Dermis microvascular lymphatic vessel endothelial cell (primary cell): ENCODE results near the gene PPFIA2. TPM values are rescaled to one million over a fixed set of nuclear protein-coding genes. Genes with fewer than 3 reads are reported as not detected.
A peak's percentile ranks its signal among the peaks of the same experiment; 100 is the strongest.
"Not testable (repeated sequence)": the region's sequence is repeated elsewhere in the genome, so short reads cannot be mapped to it uniquely, and the experiment has no call there.

ENCODE experiments used
- DNase-seq, 2 donors: peaks; one replicate each; pipeline versions ENCODE4 v3.0.0 to v3.0.0-alpha.2; 2010; ENCODE audit warnings: low read depth in 2 of 2
- total RNA-seq: library from RNA; depleted of rRNA; stranded (reverse); fragments of >200 nt; gene quantifications from 2 replicates; pipeline ENCODE4 v1.2.1, GENCODE V29; 2014

Gene PPFIA2
- total RNA-seq, 1 donor from 2014 or later = not detected

DNA sequence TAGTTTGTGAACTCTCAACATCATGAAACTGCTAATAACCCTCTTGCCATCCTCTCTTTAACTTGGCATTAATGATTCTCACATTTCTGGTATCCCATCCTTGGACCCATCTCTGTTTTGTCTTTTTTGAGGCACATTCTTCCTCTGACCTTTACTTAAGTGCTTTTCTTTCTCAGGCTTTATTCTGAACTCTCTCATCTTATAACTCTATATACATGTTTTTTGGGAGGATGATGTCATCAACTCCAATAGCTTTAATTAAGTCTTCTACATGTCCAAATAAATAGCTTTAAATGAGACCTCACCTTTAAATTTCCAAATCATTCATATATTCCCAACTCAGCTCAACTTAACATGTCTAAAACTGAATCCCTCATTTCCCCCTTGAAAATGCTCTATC is 88.4 kb downstream of the PPFIA2 start:
- no peak for DNase-seq

GRCh38 chr12:81668475-81668874 is 90.7 kb downstream of the PPFIA2 start:
- DNase-seq = no peak

DNA sequence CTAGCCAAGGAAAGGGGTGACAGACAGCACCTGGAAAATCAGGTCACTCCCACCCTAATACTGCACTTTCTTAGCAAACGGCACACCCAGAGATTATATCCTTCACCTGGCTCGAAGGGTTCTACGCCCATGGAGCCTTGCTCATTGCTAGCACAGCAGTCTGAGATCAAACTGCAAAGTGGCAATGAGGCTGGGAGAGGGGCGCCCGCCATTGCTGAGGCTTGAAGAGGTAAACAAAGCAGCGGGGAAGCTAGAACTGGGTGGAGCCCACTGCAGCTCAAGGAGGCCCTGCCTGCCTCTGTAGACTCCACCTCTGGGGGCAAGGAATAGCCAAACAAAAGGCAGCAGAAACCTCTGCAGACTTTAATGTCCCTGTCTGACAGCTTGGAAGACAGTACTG is 99.8 kb downstream of the PPFIA2 start:
- not testable (repeated sequence) for DNase-seq

DNA sequence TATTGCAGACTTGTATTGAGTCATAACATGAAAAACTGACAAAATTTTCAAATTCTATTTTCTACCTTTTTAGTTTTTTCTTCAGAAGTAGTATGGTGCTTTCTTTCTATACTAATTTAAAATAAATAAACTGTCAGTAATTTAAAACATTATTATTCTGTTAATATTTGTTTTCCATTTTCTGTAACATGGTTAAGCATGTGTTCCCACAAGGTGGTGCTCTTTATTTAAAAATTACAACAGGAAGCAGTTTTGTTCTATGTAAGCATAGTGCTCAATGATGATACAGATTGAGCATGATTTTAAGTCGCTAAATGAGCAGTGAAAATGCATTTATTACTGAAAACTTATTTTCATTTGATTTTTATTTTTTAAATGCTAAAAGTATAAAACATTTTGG is 114.6 kb downstream of the PPFIA2 start:
- DNase-seq = peak; percentile 11 to 21

- no peak for DNase-seq
These were observed 120.0 kb downstream of the PPFIA2 start for GRCh38 chr12:81639196-81639595.

- DNase-seq = no peak
These were observed 126.0 kb downstream of the PPFIA2 start for GRCh38 chr12:81633127-81633526.

- peak; percentile 15 to 32 for DNase-seq
These were observed 131.6 kb downstream of the PPFIA2 start for GRCh38 chr12:81627336-81628189.

GRCh38 chr12:81626406-81626805 is 132.7 kb downstream of the PPFIA2 start:
- DNase-seq = no peak

DNA sequence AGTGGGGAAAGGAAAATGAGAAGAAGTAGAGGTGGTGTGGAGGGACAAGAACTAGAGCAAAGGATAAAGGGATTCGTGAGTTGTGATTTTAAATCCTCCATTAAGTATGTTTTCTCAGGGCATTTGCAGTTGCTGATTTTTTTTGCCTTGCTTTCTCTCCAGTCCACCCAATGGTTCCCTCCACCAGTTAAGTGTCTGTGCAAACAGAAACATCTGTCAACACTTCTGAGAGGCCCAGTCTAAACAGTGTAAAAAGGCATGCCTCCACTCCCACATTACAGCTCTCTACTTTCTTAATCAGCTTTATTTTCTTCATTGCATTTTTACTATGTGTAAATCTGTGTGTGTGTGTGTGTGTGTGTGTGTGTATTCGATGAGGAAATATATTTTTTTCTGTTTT is 141.2 kb downstream of the PPFIA2 start:
- no peak for DNase-seq

DNA sequence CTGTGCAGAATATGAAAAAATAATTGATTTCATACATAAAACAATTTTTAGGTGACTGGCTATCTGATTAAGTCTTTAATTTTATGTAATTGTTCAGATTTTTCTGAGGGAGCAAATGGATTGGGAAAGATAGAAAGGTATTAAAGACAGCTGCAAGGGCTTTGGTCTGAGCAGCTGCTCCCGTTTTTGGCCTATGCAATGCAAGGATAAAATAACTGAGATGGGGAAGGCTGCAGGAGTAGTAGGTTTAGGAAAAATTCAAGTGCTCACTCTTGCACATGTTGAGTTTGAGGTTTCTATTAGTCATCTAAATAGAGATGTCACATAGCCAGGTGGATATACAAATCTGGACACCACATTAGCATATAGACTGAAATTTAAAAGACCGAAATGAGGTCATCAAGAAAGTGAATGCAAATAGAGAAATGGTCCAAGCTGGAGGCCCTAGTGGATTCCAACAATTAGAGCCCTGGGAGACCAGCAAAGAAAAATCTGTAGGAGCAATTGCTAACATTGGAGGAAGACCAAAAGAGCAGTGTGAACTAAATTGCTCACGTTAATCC is 144.0 kb downstream of the PPFIA2 start:
- DNase-seq = no peak

DNA sequence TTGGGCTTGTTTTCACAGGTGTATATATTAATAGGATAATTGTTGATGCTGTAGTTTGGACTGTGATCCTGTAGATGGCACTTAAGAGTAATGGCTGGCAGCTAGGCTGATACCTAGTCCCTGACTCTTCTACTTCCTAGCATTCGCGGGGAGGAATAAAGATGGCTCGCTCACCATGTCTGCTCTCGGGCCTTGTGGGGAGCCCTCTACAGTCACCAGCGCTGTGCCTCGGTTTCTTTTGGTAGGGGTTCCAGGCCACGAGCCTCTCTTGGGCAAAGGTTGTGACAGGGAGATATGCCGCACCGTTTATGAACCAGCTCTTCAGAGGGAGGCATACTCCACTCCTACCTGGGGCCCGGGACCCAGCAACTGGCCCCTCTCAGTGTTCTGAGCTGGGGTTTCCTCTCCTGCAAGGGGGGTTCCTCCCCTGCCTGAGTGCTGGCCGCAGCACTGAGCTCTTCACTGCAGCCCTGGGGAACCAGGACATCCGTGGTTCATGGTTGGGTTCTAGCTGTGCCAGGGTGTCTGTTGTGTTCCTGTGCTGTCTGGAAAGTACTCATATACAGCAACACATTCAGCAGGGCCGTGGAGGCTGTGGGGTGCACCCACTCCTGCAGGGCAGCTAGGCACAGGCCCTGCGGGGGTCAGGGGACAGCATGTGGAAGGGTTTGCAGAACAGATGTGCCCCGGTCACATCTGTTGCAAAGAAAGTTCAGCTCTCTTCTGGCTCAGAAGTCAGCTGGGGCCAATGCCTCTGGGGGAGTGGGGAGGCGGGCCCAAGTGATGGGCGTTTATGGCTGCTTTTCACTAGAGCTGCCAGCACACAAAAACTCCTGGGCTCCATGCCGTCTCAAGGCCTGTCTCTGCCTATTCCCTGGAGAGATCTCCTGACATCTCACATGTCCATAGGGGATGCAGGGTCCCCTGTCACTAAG is 147.9 kb downstream of the PPFIA2 start:
- DNase-seq = no peak

DNA sequence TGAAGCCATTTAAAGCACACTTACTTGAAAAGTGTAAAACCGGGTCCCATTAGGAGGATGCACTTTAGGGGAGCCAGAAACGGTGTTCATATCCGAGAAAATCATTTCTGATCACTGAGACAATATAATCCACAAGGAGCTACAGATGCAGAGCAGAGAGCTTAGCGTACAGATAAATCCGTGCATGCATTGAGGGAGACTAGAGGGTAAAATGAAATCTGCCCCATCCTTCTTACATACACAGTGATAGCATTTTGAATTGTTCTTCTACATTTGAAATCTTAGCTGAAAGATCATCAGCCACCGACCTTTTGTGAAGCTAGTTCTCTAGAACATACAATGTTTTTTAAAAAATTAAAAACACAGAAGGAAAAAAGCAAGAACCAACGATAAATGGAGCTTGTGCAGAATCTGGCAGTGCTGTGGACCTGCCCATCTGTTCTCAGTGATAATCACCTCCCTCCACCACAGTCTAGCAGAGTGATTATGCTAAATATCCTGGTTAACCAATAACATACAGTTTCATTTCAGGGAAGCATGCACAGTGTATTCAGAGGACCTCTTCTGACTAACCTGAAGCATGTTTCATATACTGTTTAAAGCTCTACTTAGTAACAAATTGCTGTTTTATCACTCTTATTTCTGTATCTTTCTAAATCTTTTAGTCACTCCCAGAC is 161.1 kb downstream of the PPFIA2 start:
- DNase-seq = no peak

DNA sequence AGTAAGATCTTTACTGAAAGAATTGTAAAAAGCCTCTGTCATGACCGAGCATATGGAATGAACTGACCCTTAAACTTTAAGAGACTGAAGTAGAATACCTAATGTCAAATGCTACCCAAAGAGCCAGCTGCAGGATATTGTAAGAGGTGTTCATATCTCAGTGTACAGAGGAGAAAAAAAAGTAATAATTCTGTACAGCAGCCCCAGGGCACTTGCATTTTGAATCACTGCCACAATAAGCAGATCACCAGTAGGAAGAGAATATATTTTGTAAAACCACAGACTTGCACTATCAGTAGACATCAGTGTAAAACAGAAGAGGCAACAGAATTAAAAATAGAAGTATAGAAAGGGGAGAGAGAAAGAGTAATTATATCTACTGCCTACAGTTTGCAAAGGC is 162.6 kb downstream of the PPFIA2 start:
- no peak for DNase-seq

GRCh38 chr12:81591256-81591655 is 167.9 kb downstream of the PPFIA2 start:
- no peak for DNase-seq

DNA sequence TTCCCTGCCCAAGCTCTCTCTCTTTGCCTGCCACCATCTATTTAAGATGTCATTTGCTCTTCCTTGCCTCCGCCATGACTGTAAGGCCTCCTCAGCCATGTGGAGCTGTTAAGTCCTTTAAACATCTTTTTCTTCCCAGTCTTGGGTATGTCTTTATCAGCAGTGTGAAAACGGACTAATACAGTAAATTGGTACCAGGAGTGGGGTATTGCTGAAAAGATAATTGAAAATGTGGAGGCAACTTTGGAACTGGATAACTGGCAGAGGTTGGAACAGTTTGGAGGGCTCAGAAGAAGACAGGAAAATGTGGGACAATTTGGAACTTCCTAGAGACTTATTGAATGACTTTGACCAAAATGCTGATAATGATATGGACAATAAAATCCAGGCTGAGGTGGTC is 168.4 kb downstream of the PPFIA2 start:
- not testable (repeated sequence) for DNase-seq

GRCh38 chr12:81588235-81589008 is 170.7 kb downstream of the PPFIA2 start:
- no peak for DNase-seq

GRCh38 chr12:81585787-81586186 is 173.4 kb downstream of the PPFIA2 start:
- DNase-seq = no peak

DNA sequence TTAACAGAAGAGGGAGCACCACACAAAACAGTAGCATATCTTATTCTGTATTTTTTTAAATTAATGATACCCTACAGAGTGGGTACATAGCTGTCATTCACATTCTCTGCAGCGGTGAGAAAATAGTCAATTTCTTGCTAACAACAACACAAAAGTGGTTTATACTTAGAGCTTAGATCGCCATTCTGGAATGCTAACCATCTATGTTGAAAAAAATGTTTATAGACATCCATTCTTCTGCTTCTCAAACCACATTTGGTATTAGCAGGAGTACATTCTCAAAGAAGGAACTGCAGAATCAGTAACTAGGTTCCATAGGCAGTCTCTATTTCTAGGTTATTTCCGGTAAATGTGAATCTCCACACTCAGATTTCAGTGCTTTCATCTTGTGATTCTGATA is 185.9 kb downstream of the PPFIA2 start:
- no peak for DNase-seq

DNA sequence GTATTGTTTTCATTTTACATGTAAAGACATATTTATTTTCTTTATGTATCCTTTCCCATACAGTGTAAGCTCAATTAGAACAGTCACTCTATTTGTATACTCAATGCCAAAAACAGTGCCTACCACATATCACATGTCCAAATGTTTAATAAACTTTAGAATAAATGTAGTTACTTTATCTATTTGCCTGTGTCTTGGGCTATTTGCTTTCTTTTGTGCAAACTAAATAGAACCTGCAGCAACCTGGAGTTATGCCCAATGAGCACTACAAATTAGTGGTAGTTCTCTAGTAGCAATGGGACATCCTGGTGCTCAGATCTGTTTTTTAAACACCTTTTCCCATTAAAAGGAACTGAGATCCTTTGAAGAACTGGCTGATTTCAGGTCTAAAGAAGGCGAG is 186.7 kb downstream of the PPFIA2 start:
- no peak for DNase-seq

GRCh38 chr12:81570234-81570633 is 188.9 kb downstream of the PPFIA2 start:
- no peak for DNase-seq

DNA sequence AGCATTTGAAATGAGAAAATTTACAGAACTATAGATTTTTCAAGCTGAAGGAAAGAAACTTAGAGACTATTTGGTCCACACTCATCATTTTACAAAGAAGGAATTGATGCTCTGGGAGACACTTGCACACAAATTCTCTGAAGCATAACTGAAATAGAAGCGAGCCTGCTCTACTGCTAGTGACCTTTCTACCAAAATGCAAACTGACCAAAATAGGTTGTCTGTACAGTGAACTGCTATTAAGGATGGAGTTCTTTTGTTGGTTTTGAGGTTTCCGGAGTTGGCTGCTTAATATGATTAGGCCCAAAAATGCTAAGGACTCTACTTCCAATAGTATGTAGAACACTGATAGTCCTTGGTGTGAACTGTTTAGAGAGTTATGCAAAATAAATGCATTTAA is 194.9 kb downstream of the PPFIA2 start:
- DNase-seq = no peak
